Measurements from ENCODE around the gene CCL26.
"Not testable (repeated sequence)": the region's sequence is repeated elsewhere in the genome, so short reads cannot be mapped to it uniquely, and the experiment has no call there.

The CCL26 gene

GRCh38 chr7:75789361-75789924 is 17.4 kb upstream of the CCL26 start:
- no peak for DNase-seq

DNA sequence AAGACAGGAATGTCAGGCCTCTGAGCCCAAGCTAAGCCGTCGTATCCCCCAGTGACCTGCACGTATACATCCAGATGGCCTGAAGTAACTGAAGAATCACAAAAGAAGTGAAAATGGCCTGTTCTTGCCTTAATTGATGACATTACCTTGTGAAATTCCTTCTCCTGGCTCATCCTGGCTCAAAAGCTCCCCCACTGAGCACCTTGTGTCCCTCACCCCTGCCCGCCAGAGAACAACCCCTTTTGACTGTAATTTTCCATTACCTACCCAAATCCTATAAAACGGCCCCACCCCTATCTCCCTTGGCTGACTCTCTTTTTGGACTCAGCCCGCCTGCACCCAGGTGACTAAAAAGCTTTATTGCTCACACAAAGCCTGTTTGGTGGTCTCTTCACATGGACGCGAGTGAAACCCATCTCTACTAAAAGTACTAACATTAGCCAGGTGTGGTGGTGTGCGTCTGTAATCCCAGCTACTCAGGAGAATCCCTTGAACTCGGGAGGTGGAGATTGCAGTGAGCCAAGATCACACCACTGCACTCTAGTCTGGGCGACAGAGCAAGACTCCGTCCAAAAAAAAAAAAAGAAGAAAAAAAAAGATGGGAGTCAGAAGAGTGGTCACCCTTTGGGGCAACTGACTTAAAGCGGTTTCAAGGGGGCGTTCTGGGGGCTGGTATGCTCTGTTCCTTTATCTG is 16.3 kb upstream of the CCL26 start:
- not testable (repeated sequence) for DNase-seq

DNA sequence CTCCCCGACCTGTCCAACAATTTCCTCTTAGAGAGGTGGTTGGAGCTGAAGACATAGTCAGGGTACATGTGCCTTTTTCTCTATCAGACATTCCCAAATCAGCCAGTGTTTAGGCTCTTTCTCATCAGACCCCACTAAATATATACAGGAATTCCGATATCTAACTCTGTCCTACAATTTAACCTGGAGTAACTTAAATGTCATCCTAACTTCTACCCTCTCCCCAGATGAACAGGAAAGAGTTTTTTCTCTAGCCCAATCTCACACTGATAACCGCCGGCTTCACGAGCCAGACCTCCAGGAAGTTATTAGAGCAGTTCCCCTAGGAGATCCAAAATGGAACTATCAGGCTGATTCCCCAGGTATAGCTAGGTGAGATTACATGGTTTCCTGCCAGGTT is 11.0 kb upstream of the CCL26 start:
- not testable (repeated sequence) for DNase-seq

- DNase-seq: not testable (repeated sequence)
Measured at GRCh38 chr7:75780647-75781273, 8.7 kb upstream of the CCL26 start.

GRCh38 chr7:75779516-75779915 is 7.5 kb upstream of the CCL26 start:
- DNase-seq: not testable (repeated sequence)

- DNase-seq: not testable (repeated sequence)
Measured at GRCh38 chr7:75779035-75779434, 7.0 kb upstream of the CCL26 start.

DNA sequence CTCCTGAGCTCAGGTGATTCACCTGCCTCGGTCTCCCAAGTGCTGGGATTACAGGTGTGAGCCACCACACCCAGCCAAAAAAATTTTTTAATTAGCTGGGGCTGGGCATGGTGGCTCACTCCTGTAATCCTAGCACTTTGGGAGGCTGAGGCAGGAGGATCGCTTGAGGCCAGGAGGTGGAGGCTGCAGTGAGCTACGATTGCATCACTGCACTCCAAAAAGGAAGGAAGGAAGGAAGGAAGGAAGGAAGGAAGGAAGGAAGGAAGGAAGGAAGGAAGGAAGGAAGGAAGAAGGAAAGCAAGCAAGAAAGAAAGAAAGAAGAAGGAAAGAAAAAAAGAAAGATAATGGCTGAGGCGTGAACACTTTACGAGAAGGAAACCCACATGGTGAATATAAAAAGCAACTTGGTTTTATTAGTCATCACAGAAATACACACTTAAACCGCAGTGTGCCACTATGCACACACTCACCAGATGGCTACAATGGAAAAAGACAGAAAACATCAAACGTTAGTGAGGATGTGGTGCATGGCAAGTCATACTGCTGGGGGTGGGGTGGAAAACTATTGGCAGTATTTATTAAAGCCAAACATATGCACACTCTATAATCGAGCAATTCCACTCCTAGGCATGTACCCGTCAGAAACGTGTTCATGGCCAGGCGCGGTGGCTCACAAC is 4.4 kb upstream of the CCL26 start:
- DNase-seq: peak; percentile 53

DNA sequence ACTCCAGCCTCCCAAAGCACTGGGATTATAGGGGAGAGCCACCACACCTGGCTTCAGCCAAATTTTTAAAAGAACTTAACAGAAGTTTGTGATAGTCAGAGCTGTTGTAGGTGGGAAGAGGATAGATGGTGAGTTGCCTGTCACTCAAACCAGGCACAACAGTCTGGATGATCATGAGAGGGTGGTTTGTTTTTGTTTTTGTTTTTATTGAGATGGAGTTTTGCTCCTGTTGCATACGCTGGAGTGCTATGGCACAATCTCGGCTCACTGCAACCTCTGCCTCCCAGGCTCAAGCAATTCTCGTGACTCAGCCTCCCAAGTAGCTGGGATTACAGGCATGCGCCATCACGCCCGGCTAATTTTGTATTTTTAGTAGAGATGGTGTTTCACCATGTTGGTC is 1.9 kb upstream of the CCL26 start:
- not testable (repeated sequence) for DNase-seq

- no peak for DNase-seq
Measured at GRCh38 chr7:75771224-75771623, 787 bp downstream of the CCL26 start.

- peak; percentile 58 for DNase-seq
Measured at GRCh38 chr7:75762350-75762917, 9.6 kb downstream of the CCL26 start.

DNA sequence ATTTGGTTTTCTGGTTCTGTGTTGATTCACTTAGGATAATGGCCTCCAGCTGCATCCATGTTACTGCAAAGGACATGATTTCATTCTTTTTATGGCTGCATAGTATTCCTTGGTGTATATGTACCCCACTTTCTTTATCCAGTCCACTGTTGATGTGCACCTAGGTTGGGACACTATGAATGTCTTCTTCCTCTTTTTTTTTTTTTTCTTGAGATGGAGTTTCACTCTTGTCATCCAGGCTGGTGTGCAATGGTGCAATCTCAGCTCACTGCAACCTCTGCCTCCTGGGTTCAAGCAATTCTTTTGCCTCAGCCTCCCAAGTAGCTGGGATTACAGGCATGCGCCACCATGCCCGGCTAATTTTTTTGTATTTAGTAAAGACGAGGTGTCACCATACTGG is 10.2 kb downstream of the CCL26 start:
- not testable (repeated sequence) for DNase-seq

DNA sequence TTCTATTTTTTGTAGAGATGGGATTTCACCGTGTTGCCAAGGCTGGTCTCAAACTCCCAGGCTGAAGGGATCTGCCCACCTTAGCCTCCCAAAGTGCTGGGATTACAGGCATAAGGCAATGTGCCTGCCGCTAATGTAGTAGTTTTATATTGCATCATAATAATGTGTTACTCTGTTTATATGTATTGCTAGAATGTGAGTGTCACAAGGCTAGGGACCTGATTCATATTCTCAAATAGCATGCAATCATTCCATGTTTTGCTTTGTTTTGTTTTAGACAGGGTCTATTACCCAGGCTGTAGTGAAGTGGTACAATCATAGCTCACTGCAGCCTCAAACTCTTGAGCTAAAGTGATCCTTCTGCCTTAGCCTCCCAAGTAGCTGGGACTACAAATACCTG is 13.5 kb downstream of the CCL26 start:
- DNase-seq: no peak

DNA sequence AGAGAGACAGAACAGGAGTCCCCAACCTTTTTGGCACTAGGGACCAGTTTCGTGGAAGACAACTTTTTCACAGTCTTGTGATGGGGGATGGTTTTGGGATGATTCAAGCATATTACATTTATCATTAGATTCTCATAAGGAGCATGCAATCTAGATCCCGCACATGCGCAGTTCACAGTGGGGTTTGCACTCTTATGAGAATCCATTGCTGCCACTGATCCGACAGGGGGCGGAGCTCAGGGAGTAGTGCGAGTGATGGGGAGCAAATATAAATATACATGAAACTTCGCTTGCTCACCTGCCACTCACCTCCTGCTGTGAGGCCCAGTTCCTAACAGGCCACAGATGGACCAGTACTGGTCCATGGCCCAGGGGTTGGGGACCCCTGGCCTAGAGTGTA is 14.2 kb downstream of the CCL26 start:
- DNase-seq: no peak

DNA sequence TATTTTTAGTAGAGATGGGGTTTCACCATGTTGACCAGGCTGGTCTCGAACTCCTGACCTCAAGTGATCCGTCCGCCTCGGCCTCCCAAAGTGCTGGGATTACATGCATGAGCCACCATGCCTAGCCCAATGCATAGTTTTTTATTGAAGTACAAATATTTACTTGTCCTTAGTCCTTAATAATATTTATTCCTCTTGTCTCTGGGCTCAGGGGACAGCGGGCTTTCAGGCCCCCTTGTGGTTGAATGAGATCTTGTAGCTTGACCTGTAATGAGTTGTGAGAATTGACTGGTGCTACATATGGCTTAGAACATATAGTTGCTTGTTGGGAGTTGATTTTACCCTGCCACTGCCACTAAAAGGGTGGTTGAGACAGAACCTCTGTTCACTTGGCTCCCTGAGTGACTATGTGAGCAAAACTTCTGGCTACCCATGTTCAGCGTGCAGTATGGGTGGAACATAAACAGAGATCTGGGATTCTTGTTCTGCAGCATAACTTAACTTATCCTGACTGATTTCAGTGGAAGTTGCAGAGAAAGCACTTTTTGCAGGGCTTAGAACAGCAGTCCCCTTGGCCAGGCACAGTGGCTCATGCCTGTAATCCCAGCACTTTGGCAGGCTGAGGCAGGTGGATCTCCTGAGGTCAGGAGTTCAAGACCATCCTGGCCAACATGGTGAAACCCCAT is 14.9 kb downstream of the CCL26 start:
- peak; percentile 11 for DNase-seq

- no peak for DNase-seq
Measured at GRCh38 chr7:75756206-75756990, 15.6 kb downstream of the CCL26 start.

- DNase-seq: no peak
Measured at GRCh38 chr7:75743455-75743859, 28.6 kb downstream of the CCL26 start.

DNA sequence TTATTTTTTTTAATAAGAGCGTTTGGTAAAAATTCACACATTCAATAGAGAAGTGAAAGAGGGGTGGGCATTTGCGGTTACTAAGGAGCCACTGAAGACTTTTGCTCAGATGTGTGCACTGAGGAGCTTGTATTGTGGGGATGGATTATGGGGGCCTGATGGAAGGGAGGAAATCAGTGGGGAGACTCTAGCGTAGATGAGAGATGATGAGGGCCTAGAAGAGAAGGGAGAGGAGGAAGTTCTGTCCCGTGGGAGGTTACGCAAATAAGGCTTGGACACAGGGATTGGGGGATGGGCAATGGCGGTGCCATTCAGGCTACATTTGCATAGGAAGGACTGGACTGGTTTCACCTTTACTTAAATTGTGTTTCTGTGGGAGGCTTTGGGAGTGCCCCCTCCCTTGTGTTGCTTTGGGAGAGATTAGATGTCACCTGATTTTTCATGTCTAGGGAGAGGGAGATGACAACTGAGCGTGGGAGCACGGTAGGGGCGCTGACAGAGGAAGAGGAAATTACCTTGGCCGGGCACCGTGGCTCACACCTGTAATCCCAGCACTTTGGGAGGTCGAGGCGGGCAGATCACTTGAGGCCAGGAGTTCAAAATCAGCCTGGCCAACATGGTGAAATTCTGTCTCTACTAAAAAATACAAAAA is 31.0 kb downstream of the CCL26 start:
- DNase-seq: no peak

DNA sequence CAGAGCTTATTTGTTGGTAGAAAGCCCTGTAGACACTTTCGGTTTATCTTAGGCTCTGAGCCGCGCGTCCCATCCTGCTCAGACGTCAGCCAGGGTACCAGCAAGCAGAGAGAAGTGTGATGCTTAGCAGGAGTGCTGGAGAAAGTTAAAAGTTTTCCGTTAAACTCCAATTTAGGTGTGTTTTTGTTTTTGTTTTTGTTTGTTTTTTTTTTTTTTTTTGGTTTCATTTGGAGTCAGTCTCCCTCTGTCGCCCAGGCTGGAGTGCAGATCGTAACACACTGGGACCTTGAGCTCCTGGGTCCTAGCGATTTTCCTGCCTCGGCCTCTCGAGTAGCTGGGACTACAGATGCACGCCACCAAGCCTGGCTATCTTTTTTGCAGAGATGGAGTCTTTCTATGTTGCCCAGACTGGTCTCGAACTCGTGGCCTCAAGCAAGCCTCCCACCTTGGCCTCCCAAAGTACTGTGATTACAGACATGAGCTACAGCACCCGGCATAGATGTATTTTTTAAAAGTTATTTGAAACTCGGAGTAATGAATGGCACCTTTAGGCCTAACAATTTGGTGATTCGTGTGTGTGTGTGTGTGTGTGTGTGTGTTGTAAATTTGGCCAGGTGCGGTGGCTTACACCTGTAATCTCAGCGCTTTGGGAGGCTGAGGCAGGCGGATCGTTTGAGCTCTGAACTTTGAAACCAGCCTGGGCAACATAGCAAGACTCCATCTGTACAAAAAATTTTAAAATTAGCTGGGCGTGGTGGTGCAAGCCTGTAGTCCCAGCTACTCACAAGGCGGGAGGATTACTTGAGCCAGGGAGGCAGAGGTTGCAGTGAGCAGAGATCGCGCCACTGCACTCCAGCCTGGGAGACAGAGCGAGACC is 32.0 kb downstream of the CCL26 start:
- DNase-seq: no peak

- DNase-seq: peak; percentile 100
Measured at GRCh38 chr7:75738975-75739795, 32.8 kb downstream of the CCL26 start.

DNA sequence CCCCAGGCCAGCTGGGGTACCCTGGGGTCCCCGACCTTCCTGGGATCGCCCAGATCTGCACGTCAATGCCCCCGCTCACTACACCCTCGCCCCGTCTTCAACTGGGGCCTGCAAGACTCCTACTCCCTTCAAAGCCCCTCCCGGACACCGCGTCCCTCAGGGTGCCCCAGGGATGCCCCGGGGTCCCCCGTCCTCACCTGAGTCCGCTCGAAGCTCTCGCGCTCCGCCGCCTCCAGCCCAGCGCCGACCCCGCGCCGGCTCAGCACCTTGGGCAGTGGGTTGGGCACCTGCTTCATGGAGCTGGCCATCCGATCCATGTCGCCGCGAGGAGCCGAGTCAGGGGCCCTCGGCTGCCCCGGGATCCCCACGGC is 33.4 kb downstream of the CCL26 start, which contains the start of gene HIP1:
Gene HIP1 (minus strand): TSS at position 338 of the 371 bp plus-strand sequence. CDS start 21 bp downstream, at position 317.
- DNase-seq: no peak
